Keratinocyte (primary cell): ENCODE results near the gene PITX1. TPM values are rescaled to one million over a fixed set of nuclear protein-coding genes. Genes with fewer than 3 reads are reported as not detected.
"Not testable (repeated sequence)": the region's sequence is repeated elsewhere in the genome, so short reads cannot be mapped to it uniquely, and the experiment has no call there.

Experiments used
- DNase-seq: peaks from one replicate; pipeline ENCODE4 v3.0.0-alpha.2; 2011; ENCODE audit warnings: low read depth, missing footprints, low spot score
- FAIRE-seq: peaks from 2 replicates; lab custom pipeline; 2011; peaks lifted over from hg19 to GRCh38; lab: Jason Lieb, UNC
- H2AFZ ChIP-seq: 2 replicates; pipeline ENCODE4 v1.6.0; 2012; ENCODE audit warnings: low read length, control low read depth, inconsistent platforms; ENCODE audit not compliant: control insufficient read depth
- H3K27ac ChIP-seq: 2 replicates; pipeline ENCODE4 v1.5.1; 2011; ENCODE audit warnings: low read length; ENCODE audit not compliant: control insufficient read depth, insufficient read depth
- H3K27me3 ChIP-seq: 3 replicates; pipeline ENCODE4 v1.6.0; 2011; ENCODE audit warnings: low read length; ENCODE audit not compliant: control insufficient read depth, insufficient read depth; ENCODE audit errors: extremely low read depth
- H3K36me3 ChIP-seq, 2 experiments: 2 replicates in 1 of 2; 3 replicates in 1 of 2; pipeline ENCODE4 v1.5.1; 2011; ENCODE audit warnings: low read length in 2 of 2, mild to moderate bottlenecking in 1 of 2; ENCODE audit not compliant: control insufficient read depth in 2 of 2, insufficient read depth in 2 of 2; ENCODE audit errors: extremely low read depth in 1 of 2
- H3K4me1 ChIP-seq: 3 replicates; pipeline ENCODE4 v1.5.1; 2011; ENCODE audit warnings: low read length; ENCODE audit not compliant: control insufficient read depth, insufficient read depth; ENCODE audit errors: extremely low read depth
- H3K4me2 ChIP-seq: 3 replicates; pipeline ENCODE4 v1.6.0; 2011; ENCODE audit warnings: low read depth, low read length; ENCODE audit not compliant: control insufficient read depth, insufficient read depth; ENCODE audit errors: extremely low read depth
- H3K4me3 ChIP-seq, 3 experiments: fragments of 200-600 bp in 1 of 3; sonication (generic) in 1 of 3; 2 replicates in 2 of 3; 3 replicates in 1 of 3; pipeline ENCODE4 v1.5.1; 2011 to 2016; ENCODE audit warnings: low read length in 3 of 3, mild to moderate bottlenecking in 3 of 3, control low read depth in 2 of 3, inconsistent platforms in 1 of 3, low read depth in 1 of 3, mixed read lengths in 1 of 3, mixed run types in 1 of 3, moderate library complexity in 1 of 3; ENCODE audit not compliant: control insufficient read depth in 2 of 3, insufficient read depth in 2 of 3; ENCODE audit errors: extremely low read depth in 1 of 3
- H3K79me2 ChIP-seq: 2 replicates; pipeline ENCODE4 v1.6.0; 2012; ENCODE audit warnings: low read length; ENCODE audit not compliant: control insufficient read depth, insufficient read depth
- H3K9ac ChIP-seq: 3 replicates; pipeline ENCODE4 v1.6.0; 2011; ENCODE audit warnings: low read length; ENCODE audit not compliant: control insufficient read depth, insufficient read depth; ENCODE audit errors: extremely low read depth
- H3K9me1 ChIP-seq: 3 replicates; pipeline ENCODE4 v1.6.0; 2011; ENCODE audit warnings: low read length; ENCODE audit not compliant: control insufficient read depth, insufficient read depth; ENCODE audit errors: extremely low read depth
- H3K9me3 ChIP-seq: 2 replicates; pipeline ENCODE4 v1.5.1; 2012; ENCODE audit warnings: low read depth, low read length; ENCODE audit not compliant: control insufficient read depth
- H4K20me1 ChIP-seq: 3 replicates; pipeline ENCODE4 v1.6.0; 2011; ENCODE audit warnings: low read length; ENCODE audit not compliant: control insufficient read depth, insufficient read depth; ENCODE audit errors: extremely low read depth
- CTCF ChIP-seq, 3 experiments: IDR thresholded peaks in 1 of 3; conservative IDR thresholded peaks in 1 of 3; optimal IDR thresholded peaks in 1 of 3; 2 replicates in 2 of 3; 3 replicates in 1 of 3; pipeline versions ENCODE3 to v1.5.1; 2011; ENCODE audit warnings: low read length in 3 of 3, mild to moderate bottlenecking in 3 of 3, moderate library complexity in 2 of 3, control low read depth in 1 of 3, inconsistent platforms in 1 of 3; ENCODE audit not compliant: insufficient read depth in 2 of 3; ENCODE audit errors: extremely low read depth in 1 of 3
- EZH2 ChIP-seq: IDR thresholded peaks from one replicate; pipeline ENCODE4 v1.6.1; 2012; ENCODE audit warnings: inconsistent platforms, mild to moderate bottlenecking, low read length, moderate library complexity
- dilution Hi-C: fragments of 300-500 bp; cut with MboI; formaldehyde crosslinking; loops from one replicate; pipeline ENCODE4 v1.7.0; 2020; ENCODE audit warnings: low sequenced_read_pairs; ENCODE audit not compliant: extremely low pct_ligation_motif_present
- polyA plus RNA-seq, 5 experiments: library from polyadenylated mRNA; depleted of rRNA in 3 of 5; stranded (reverse) in 3 of 5; stranded (forward) in 1 of 5; unstranded in 1 of 5; fragments of >200 nt; gene quantifications; 1 replicate in 1 of 5; 2 replicates in 3 of 5; 3 replicates in 1 of 5; pipeline versions ENCODE4 v1.2.1 to v1.2.3, GENCODE V29; 2011 to 2012; ENCODE audit warnings: missing spikeins in 2 of 5, low read depth in 1 of 5, low replicate concordance in 1 of 5

PITX1 gene
- polyA plus RNA-seq, 1 donor (not counting 4 experiments of a cell fraction or from before 2014, with no cell fraction given): 0.73 TPM

DNA sequence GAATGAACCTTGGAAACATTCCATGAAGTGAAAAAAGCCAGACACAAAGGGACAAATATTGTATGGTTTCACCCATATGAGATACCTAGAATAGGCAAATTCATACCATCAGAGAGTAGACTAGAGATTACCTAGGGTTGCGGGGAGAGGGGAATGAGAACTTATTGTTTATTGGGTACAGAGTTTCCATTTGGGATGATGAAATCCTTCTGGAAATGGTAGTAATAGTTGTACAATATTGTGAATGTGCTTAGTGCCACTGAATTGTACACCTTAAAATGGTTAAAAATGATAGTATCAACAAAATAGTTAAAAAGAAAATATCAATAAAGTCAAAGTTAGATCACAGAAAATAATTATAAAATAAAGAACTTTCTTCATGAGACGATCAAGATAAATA, 40.9 kb downstream of the PITX1 start:
- no peak for FAIRE-seq
- no peak for DNase-seq

DNA sequence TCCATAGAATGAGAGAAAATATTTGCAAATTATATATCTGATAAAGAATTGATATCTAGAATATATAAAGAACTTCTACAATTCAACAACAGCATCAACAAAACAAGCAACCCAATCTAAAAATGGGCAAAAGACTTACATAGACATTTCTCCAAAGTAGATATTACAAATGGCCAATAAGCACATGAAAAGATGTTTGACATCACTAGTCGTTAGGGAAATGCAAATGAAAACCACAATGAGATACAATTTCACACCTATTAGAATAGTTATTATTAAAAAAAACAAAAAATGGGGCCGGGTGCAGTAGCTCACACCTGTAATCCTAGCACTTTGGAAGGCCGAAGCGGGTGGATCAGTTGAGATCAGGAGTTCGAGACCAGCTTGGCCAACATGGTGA, 41.9 kb downstream of the PITX1 start:
- Histone ChIP-seq H3K36me3 (no peaks in the 10 kb centered on the region), H3K79me2 (no peaks in the 10 kb centered on the region), H2AFZ (no peak overlapping the region), H3K4me3 (no peak overlapping the region), H3K9me3 (no peaks in the 10 kb centered on the region), H3K9ac (no peak overlapping the region), H3K9me1 (no peaks in the 10 kb centered on the region), H3K4me1 (no peaks in the 10 kb centered on the region), H3K27me3 (no peaks in the 10 kb centered on the region), H3K27ac (no peak overlapping the region), H4K20me1 (no peaks in the 10 kb centered on the region), H3K4me2 (no peak overlapping the region)
- FAIRE-seq: no peak
- DNase-seq: no peak
- dilution Hi-C loops: no loop called here
- TF ChIP-seq CTCF (optimal IDR thresholded peaks at IDR 0.05 in 1 of 3, IDR thresholded peaks at IDR 0.05 in 1 of 3, conservative IDR thresholded peaks at IDR 0.05 in 1 of 3; ENCODE audit: extremely low read depth in 1 of 3, insufficient read depth in 2 of 3, low read length in 3 of 3): no peak
- TF ChIP-seq EZH2: no peak

More for the DNA sequence above, 40.9 kb downstream of the PITX1 start:
- dilution Hi-C loops: no loop called here
- Histone ChIP-seq H3K9me1 (no peaks in the 10 kb centered on the region), H3K27me3 (no peaks in the 10 kb centered on the region), H3K79me2 (no peaks in the 10 kb centered on the region), H3K9ac (no peak overlapping the region), H4K20me1 (no peaks in the 10 kb centered on the region), H3K4me3 (no peak overlapping the region), H3K4me1 (no peaks in the 10 kb centered on the region), H3K4me2 (no peak overlapping the region), H2AFZ (no peak overlapping the region), H3K36me3 (no peaks in the 10 kb centered on the region), H3K27ac (no peak overlapping the region), H3K9me3 (no peaks in the 10 kb centered on the region)
- no peak for TF ChIP-seq EZH2
- no peak for TF ChIP-seq CTCF (optimal IDR thresholded peaks at IDR 0.05 in 1 of 3, IDR thresholded peaks at IDR 0.05 in 1 of 3, conservative IDR thresholded peaks at IDR 0.05 in 1 of 3; ENCODE audit: extremely low read depth in 1 of 3, insufficient read depth in 2 of 3, low read length in 3 of 3)

DNA sequence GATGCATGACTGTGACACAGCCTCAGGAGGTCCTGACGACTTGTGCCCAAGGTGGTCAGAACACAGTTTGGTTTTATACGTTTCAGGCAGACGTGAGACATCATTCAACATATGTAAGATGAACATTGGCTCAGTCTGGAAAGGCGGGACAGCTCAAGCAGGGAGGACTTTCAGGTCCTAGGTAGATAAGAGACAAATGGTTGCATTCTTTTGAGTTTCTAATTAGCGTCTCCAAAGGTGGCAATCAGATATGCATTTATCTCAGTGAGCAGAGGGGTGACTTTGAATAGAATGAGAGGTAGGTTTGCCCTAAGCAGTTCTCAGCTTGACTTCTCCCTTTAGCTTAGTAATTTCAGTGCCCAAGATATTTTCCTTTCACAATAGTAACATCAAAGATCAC, 43.8 kb downstream of the PITX1 start:
- H3K4me1 ChIP-seq, H3K9me3 ChIP-seq, dilution Hi-C loops, H4K20me1 ChIP-seq, H3K9me1 ChIP-seq, H3K27me3 ChIP-seq, DNase-seq, H3K27ac ChIP-seq, H3K4me2 ChIP-seq, FAIRE-seq, H3K4me3 ChIP-seq, H3K79me2 ChIP-seq, H2AFZ ChIP-seq, H3K9ac ChIP-seq, H3K36me3 ChIP-seq: not testable (repeated sequence)
